Stimulated activated CD8-positive, alpha-beta memory T cell treated with anti-CD3 and anti-CD28 coated beads, Interleukin-7, amount 100 ng/mL, for 48 hours (primary cell): ENCODE data around the gene DPEP1.
"Not testable (repeated sequence)": the region's sequence is repeated elsewhere in the genome, so short reads cannot be mapped to it uniquely, and the experiment has no call there.

Source experiments
- DNase-seq, 2 donors: peaks; one replicate each; pipeline ENCODE4 v3.0.0-alpha.2; 2020; ENCODE audit warnings: low read depth in 1 of 2; ENCODE audit errors: extremely low read depth in 1 of 2

Gene DPEP1

GRCh38 chr16:89613231-89613953 lies at the start of gene DPEP1:
Gene DPEP1 (plus strand): TSS chr16:89613642. CDS start chr16:89630411, 16,769 bp downstream.
- no peak for DNase-seq

GRCh38 chr16:89564476-89565255 lies 48.8 kb upstream of the DPEP1 start:
- DNase-seq = no peak

- peak in 1 of 2 donors; percentile 29 for DNase-seq
Measured at GRCh38 chr16:89565256-89565505, 48.3 kb upstream of the DPEP1 start.

- DNase-seq = peak; percentile 54 to 58
Measured at GRCh38 chr16:89565506-89566372, 47.7 kb upstream of the DPEP1 start.

DNA sequence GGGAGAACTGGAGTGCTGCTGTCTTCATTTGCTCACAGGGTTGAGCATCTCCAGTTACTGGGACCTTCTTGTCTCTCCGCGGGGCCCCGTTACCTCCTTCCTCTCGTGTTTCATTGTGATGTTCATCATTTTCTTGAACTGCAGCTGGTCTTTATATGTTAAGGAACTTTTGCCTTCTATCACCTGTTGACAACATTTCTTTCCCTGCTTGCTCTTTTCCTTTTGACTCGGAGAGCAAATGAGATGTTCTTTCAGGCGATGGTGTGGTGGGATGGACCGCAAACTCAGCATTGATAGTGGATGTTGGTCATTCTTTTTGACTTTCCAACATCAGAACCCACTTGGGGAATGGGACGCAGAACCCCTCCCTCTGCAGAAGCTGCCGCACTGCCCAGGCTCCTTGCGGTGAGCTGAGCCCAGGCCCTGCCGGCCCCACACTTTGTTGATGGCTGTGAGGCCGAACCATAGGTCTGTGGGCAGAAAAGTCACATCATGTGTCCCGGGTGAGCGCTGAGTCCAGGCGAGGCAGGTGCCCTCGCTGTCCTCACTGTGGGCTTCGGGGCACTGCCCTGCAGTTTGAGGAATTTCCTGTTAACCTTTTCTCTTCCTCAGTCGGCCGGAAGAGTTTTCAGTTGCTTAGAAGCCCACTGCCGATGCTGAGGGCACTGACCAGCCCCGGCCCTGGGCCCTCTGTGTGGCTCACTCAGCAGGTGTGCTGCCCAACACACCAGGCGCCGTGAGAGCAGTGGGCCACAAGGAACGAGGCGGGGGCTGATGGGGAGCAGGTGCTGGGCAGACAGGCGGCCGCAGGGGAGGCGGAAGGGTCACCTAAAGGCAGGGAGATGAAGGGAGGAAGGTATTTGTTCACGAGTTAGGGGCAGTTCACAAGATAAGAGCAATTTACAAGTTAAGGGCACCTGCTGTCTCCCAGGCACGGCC lies 45.5 kb upstream of the DPEP1 start:
- no peak for DNase-seq

DNA sequence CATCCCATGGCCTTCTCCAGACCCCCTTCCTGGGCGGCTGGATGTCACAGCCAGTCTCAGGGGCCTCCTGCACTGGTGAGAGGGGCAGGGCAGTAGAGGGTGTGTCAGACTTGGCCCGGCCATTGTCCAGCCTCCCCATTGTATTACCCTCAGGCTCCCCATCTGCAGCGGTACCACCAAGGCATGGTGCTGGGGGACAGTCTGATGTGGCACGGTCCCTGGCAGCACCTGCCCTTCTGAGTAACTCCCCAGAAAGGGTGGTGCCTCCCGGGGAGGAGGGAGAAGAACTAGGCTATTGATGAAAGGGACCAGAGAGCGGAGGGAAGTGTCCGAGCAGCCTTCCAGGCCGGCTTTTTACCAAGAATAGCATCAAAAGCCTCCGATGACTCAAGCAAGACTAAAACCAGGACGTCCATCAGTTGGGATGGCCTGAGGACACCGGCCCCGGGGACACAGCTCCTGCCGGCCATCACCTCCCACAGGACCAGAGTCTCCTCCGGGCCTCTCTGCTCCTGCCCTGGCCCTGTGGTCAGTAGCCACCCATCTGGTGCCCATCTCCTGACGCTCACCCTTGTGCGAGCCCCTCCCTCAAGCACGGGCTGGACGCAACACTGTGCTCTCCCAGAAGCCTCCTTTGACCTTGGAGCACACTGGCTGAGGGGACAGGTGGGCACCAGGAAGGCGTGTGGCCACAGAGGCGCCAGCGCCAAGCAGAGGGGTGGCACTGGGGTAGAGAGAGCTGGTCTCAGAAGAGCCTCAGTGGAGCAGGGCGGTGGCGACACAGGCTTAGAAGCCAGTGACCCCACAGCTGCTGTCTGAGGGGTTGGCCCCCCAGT lies 43.7 kb upstream of the DPEP1 start:
- no peak for DNase-seq

DNA sequence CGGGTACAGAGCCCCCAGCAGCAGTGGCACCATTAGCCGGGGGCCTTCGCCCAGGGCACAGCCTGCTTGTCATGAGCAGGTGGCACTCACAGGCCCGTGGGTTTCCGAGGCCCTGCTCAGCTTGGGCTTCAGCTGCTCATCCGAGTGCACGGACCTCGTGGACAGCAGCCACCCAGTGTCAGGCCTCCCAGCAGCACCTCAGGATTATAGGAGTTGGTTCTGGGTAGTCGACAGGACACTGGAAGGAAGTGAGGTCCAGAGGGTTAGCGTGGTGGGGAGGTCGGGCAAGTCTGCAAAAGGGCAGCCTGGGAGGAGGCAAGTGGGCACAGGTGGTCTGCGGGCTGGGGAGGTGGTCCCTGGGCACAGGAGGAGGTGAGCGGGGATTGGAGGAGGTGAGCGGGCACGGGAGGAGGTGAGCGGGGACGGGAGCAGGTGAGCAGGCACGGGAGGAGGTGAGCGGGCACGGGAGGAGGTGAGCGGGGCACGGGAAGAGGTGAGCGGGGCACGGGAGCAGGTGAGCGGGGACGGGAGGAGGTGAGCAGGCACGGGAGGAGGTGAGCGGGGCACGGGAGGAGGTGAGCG lies 43.0 kb upstream of the DPEP1 start:
- DNase-seq = no peak

DNA sequence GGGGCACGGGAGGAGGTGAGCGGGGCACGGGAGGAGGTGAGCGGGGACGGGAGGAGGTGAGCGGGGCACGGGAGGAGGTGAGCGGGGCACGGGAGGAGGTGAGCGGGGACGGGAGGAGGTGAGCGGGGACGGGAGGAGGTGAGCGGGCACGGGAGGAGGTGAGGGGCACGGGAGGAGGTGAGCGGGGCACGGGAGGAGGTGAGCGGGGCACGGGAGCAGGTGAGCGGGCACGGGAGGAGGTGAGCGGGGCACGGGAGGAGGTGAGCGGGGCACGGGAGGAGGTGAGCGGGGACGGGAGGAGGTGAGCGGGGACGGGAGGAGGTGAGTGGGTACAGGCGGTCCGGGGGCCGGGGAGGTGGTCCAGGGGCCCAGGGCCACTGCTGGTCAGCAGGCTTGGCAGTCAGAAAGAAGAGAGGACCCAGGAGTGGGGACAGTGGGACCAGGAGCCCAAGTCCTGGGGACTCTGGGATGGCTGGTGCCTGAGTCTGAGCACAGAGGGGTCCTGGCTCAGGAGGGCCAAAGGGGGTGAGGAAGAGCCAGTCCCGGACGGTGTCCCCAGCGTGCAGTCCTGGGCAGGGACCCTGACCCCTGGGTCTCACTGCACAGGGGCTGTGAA lies 42.4 kb upstream of the DPEP1 start:
- DNase-seq = not testable (repeated sequence)

DNA sequence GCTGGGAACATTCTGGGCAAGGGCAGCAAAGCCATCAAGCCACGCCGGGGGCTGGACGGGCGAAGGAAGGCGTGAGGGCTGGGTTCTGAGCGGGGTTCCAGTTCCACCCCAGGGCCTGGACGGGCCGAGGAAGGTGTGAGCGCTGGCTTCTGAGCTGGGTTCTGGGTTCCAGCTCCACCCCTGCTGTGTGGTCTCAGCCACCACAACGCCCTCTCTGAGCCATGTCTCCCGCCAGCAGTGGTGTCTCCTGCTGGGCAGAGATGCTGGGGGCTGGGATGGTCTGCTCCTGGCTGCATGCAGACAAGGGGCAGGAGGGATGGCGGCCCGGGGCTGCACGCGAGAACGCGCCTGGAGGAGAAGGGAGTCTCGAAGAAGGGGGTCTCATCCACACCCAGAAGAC lies 41.8 kb upstream of the DPEP1 start:
- DNase-seq = no peak

DNA sequence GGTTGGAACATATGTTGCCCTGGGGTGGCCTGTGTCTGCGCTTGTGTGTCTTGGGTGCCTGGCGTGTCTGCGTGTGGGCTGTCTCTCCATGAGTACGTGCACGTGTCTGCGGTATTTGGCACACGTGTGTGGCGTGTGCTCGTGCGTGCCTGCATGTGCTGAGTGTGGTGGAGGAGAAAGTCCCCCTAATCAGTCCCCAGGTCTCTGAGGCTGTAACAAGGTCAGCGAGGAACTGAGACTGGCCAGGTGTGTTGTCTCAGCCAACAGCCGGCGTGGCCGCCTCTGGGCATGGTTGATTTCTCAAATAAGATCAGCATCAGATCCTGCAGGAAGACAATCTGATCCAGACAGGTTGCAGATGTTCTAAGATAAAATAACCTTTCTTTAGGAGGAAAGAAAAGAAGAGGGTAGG lies 41.4 kb upstream of the DPEP1 start:
- DNase-seq = no peak

DNA sequence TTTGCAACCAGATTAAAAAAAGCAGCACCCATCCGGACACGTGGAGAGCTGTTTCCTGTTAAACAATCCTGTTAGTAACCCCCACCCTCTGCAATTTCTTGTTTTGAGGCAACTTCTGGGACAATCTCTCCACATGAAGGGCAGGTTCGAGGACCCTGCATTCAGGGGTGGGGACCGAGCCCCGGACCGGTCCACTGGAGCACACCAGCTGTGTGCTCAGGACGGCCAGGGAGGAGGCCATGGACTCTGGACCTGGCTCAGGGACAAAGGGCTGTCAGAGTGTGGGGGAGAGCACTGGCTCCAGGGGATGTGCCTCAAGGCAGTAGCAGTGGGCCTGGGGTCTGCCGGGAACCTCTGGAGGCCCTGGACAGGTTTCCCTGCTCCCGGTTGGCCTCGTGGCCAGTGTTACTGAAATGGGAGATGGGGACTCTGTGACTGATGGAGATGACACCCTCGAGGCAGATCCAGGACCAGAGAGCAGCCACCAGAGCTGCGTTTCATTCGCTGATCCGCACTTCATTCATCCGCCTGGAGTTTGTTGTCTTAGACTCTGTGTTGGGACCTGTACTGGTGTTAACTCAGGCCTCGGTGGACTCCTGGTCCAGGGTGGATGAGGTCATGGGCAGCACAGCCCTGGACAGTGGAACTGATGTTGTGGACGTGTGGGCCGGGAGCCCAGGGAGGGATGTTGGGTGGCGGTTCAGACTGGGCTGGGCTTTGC lies 40.8 kb upstream of the DPEP1 start:
- DNase-seq = no peak

DNA sequence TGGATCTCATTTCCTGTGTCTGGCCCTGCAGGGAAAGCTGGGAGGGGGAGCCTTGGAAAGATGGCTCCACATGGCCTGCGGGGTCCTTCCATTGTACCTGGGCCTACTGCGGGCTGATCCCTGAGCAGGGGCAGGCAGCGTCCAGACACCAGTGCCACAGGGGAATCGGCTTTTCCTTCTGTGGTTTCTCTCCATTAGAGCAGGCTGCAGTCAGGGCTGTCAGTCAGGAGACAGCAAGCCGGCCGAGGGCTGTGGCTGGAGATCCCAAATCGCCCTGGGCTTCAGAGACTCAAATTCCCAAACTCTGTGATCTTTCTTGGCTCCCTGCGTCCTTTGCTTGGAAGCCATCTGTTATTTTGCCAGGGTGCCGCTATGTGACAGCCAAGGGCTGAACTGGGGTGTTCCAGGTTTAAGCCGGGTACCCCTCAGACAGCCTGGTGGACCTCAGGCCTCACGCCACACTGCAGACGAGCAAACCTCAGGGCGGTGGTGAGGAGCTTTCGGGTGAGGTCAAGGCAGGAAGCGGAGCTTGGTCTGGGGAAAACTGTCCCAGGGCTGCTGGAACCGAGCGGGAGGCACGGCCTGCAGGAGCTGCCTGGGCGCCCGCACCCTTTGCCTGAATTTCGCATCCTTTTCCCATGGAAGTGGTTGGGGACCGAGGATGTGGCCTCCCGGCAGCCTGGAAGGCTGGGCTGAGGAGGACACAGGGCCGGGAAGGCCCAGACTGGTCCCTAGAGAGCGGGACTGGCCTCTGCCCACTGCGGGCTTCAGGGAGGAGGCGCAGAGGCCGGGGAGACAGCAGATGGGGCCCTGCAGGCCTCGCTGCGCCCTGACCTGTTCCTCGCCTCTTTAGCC lies 39.4 kb upstream of the DPEP1 start:
- no peak for DNase-seq

DNA sequence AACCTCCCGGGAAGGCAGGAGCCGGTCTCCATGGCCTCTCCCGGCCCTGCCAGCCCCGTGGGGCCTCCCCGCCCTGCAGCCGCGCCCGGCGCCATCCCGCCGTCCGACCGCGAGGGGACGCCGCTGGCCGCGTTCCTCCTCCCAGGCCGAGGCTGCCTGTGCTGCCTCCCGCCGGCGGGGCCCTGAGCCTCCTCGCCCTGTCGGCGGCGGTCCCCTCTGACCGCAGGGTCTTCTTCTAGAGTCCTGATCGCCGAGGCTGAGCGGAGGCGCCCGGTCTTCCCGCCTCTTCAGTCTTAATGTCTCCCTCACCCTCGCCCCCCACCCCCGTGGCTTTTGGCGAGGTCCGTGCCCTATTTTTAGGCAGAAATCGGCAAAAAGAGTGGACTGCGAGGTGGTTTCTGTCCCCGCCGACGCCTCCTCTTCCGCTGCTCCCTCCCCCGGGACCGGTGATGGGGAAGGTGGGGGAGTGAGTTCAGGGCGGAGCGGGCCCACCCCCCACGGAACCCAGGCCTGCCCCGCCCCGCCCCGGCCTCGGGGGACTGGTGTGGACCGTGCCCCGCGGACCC lies 38.7 kb upstream of the DPEP1 start:
- no peak for DNase-seq

DNA sequence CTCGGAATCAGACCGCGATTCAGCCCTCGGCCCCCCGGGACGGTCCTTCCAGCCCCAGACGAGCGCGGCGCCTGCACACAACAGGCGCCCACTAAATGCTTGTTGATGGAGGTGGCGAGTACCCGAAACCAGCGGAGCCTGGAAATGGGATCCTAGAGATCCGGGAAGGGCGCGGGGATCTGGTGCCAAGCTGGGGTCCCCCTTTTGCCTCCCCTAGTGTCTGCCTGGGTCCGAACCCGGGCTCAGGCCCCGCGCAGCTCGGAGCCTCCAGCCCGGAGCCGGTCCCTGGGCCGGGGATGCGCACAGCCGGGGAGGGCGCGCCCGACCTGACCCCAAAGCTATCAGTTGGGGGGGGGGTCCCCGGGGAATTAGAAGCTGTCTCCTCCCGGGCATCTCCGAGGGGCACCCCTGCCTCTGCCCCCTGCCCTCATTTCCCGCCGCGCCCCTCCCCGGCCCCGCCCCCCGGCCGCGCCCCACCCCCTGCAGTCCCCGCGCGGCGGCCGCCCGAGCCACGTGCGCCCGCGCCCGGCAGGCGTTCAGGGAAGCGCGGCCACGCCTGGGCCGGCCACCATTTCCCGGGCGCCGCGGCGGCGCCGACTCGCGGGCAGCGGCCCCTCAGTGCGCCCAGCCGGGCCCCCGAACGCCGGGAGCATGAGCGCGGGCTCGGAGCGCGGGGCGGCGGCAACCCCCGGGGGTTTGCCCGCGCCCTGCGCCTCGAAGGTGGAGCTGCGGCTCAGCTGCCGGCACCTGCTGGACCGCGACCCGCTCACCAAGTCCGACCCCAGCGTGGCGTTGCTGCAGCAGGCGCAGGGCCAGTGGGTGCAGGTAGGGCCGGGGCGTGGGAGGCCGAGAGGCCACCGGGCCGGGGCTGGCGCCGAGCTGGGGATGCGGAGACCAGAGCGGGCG lies 37.9 kb upstream of the DPEP1 start, which contains the start of gene CPNE7:
Gene CPNE7 (plus strand): TSS at position 512 of the 906 bp plus-strand sequence. CDS start 140 bp downstream, at position 652.
- DNase-seq = no peak

- DNase-seq = no peak
Measured at GRCh38 chr16:89576153-89577054, 37.0 kb upstream of the DPEP1 start.
